A549 treated with Hydrocortisone at 1 μM for 4 hours (cell line): ENCODE results near the gene TP53RK. TPM values are rescaled to one million over a fixed set of nuclear protein-coding genes. Genes with fewer than 3 reads are reported as not detected.

Experiments used
- total RNA-seq: library from RNA; stranded (reverse); fragments of 200-300 nt; extraction: Qiagen RNA extraction; gene quantifications from 5 replicates; pipeline ENCODE4 v1.2.3, GENCODE V29; 2022

Gene TP53RK
- 12.0 to 14.1 TPM (median 12.9 TPM) in 5 replicates for total RNA-seq

GRCh38 chr20:46689082-46689753 is at the start of gene TP53RK:
TP53RK (minus strand) TSS chr20:46689444; CDS start chr20:46689414, 30 bp downstream.

GRCh38 chr20:46709459-46710152 is 20.4 kb upstream of the TP53RK start, which contains the start of gene SLC2A10:
SLC2A10 (plus strand) TSS chr20:46709649; CDS start chr20:46709737, 88 bp downstream.

DNA sequence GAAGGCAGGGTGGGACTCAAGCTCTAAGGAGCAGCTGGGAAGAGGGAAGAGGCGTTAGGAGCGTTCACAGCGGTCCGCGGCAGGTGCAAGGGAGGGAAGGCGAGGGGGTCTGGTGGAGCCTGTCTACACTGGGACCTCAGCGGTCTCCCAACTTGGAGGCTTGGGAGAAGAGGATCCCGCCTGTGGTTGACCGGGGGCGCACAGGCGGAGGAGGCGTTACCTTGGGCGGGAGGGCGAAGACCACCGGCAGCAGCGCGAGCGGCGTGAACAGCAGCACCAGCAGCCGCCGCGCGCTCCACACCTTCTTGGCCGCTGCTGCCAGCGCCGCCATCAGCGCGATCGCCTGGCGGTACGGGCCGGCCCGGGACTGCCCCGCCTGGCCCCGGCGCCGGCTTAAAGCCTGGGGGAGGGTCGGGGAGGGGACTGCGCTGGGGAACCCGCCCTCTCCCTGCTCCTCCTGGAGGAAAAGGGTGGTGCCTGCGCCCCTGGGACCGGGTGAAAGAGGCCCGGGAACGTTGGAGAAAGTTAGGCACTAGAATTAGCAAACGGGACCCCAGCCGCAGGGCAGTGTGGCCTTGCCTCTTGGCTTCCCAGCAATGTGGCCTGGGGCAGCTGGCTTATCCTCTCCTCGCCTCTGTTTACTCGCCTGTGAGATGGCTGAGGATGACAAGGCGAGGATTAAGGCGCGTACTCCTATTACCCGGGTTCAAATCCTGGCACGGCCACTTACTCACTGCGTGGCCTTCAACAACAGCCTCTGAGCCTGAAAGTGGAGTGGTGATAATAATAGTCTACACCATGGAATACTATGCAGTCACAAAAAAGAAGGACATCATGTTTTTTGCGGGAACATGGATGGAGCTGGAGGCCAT is 37.9 kb downstream of the TP53RK start, which contains the start of gene SLC13A3:
Gene SLC13A3, minus strand, starts transcription at position 369 of the 872 bp plus-strand sequence. Its CDS starts 38 bp downstream, at position 331.

Other genes starting within 250 kb of the TP53RK start
- not detected in 5 replicates for gene ZNF334, start 175.9 kb downstream of the TP53RK start, total RNA-seq
- not detected in 5 replicates for gene OCSTAMP, start 138.8 kb downstream of the TP53RK start, total RNA-seq
- gene SLC13A3, start 38.0 kb downstream of the TP53RK start, total RNA-seq = 0.09 to 0.14 TPM in 2 of 5 replicates, not detected in the others
- not detected in 5 replicates for gene SLC2A10, start 20.2 kb upstream of the TP53RK start, total RNA-seq
- 2.0 to 2.6 TPM (median 2.4 TPM) in 5 replicates for gene EYA2, start 205.4 kb upstream of the TP53RK start, total RNA-seq